H1 (cell line): ENCODE results near the gene GNG14. TPM values are rescaled to one million over a fixed set of nuclear protein-coding genes. Genes with fewer than 3 reads are reported as not detected.

Experiments used
- CTCF ChIA-PET: fragments of 300-600 bp; sonication (Branson Sonifier 250); formaldehyde crosslinking; loops from one replicate; lab custom pipeline; 2021; ENCODE audit not compliant: partially characterized antibody; lab: Charles Lee
- POLR2A ChIA-PET: fragments of 300-600 bp; sonication (Branson Sonifier 250); formaldehyde crosslinking; loops from one replicate; lab custom pipeline; 2021; ENCODE audit warnings: inconsistent platforms; ENCODE audit not compliant: partially characterized antibody; lab: Charles Lee
- DNase-seq, 2 experiments: peaks; one replicate each; pipeline versions ENCODE4 v3.0.0 to v3.0.0-alpha.2; 2010 to 2022; ENCODE audit warnings: low spot score in 2 of 2, low read depth in 1 of 2, mixed read lengths in 1 of 2
- FAIRE-seq: peaks from 2 replicates; lab custom pipeline; 2011; peaks lifted over from hg19 to GRCh38; lab: Jason Lieb, UNC
- H2AFZ ChIP-seq: 2 replicates; pipeline ENCODE4 v1.8.1; 2012; ENCODE audit warnings: low read length, inconsistent platforms
- H2AK5ac ChIP-seq: 2 replicates; pipeline ENCODE4 v1.6.1; 2013; ENCODE audit warnings: low read depth, low read length
- H2BK120ac ChIP-seq: replicated peaks from 2 replicates; pipeline ENCODE3; 2013; ENCODE audit warnings: low read depth, low read length, inconsistent platforms
- H2BK12ac ChIP-seq: 2 replicates; pipeline ENCODE4 v1.6.1; 2013; ENCODE audit warnings: low read depth, low read length
- H2BK15ac ChIP-seq: 2 replicates; pipeline ENCODE4 v1.6.1; 2013; ENCODE audit warnings: low read length
- H2BK20ac ChIP-seq: 2 replicates; pipeline ENCODE4 v1.6.1; 2013; ENCODE audit warnings: low read length
- H2BK5ac ChIP-seq: 2 replicates; pipeline ENCODE4 v1.6.1; 2013; ENCODE audit warnings: low read depth, low read length
- H3K14ac ChIP-seq: 2 replicates; pipeline ENCODE4 v1.6.1; 2013; ENCODE audit warnings: inconsistent platforms; ENCODE audit not compliant: insufficient read length
- H3K18ac ChIP-seq: 2 replicates; pipeline ENCODE4 v1.6.1; 2013; ENCODE audit warnings: low read length; ENCODE audit errors: extremely low read depth
- H3K23ac ChIP-seq: 2 replicates; pipeline ENCODE4 v1.6.1; 2013; ENCODE audit warnings: inconsistent platforms; ENCODE audit not compliant: insufficient read length
- H3K23me2 ChIP-seq: 2 replicates; pipeline ENCODE4 v1.6.1; 2013; ENCODE audit warnings: low read depth, low read length
- H3K27ac ChIP-seq: 2 replicates; pipeline ENCODE4 v1.6.1; 2011; ENCODE audit warnings: low read depth, low read length, inconsistent platforms
- H3K27me3 ChIP-seq, 4 experiments: replicated peaks in 1 of 4; 1 replicate in 1 of 4; 2 replicates in 3 of 4; pipeline versions ENCODE4 v1.6.1 to v1.8.1; 2011 to 2013; ENCODE audit warnings: low read length in 3 of 4, mild to moderate bottlenecking in 3 of 4, inconsistent platforms in 2 of 4, mixed read lengths in 2 of 4, moderate library complexity in 1 of 4; ENCODE audit not compliant: control insufficient read depth in 3 of 4, insufficient read depth in 3 of 4; ENCODE audit errors: extremely low read depth in 1 of 4
- H3K36me3 ChIP-seq, 4 experiments: 2 replicates each; pipeline versions ENCODE4 v1.6.1 to v1.8.1; 2011 to 2013; ENCODE audit warnings: mild to moderate bottlenecking in 4 of 4, low read length in 3 of 4, moderate library complexity in 2 of 4, control low read depth in 1 of 4, inconsistent platforms in 1 of 4; ENCODE audit not compliant: insufficient read depth in 4 of 4, control insufficient read depth in 2 of 4
- H3K4ac ChIP-seq: replicated peaks from 2 replicates; pipeline ENCODE3; 2013; ENCODE audit warnings: low read length, low read depth, mixed read lengths, inconsistent platforms; ENCODE audit not compliant: insufficient read length
- H3K4me1 ChIP-seq, 4 experiments: replicated peaks in 1 of 4; 1 replicate in 1 of 4; 2 replicates in 3 of 4; pipeline versions ENCODE4 v1.6.1 to v1.8.1; 2011 to 2013; ENCODE audit warnings: low read length in 3 of 4, inconsistent platforms in 2 of 4, mixed read lengths in 1 of 4; ENCODE audit not compliant: insufficient read depth in 4 of 4, control insufficient read depth in 3 of 4
- H3K4me2 ChIP-seq, 2 experiments: 2 replicates each; pipeline versions ENCODE4 v1.6.1 to v1.8.1; 2011 to 2013; ENCODE audit warnings: low read depth in 2 of 2, low read length in 2 of 2, control low read depth in 1 of 2, inconsistent platforms in 1 of 2, mild to moderate bottlenecking in 1 of 2; ENCODE audit not compliant: insufficient read depth in 1 of 2
- H3K4me3 ChIP-seq, 4 experiments: fragments of 200-600, 300-600 bp in 1 of 4; sonication (generic), shearing (Covaris generic), sonication (Bioruptor Twin) in 1 of 4; 2 replicates each; pipeline versions ENCODE4 v1.5.1 to v1.8.1; 2011 to 2016; ENCODE audit warnings: low read length in 4 of 4, low read depth in 3 of 4, control low read depth in 2 of 4, inconsistent platforms in 2 of 4, mild to moderate bottlenecking in 2 of 4, mixed read lengths in 1 of 4, moderate library complexity in 1 of 4; ENCODE audit not compliant: insufficient read depth in 2 of 4; ENCODE audit errors: extremely low read depth in 1 of 4
- H3K56ac ChIP-seq: replicated peaks from 2 replicates; pipeline ENCODE3; 2013; ENCODE audit warnings: low read depth, mild to moderate bottlenecking, mixed read lengths, low read length, inconsistent platforms; ENCODE audit not compliant: insufficient read length
- H3K79me1 ChIP-seq: 2 replicates; pipeline ENCODE4 v1.6.1; 2013; ENCODE audit warnings: low read depth, low read length, control low read depth
- H3K79me2 ChIP-seq, 2 experiments: 2 replicates each; pipeline versions ENCODE4 v1.6.1 to v1.8.1; 2012 to 2013; ENCODE audit warnings: low read length in 2 of 2, mild to moderate bottlenecking in 2 of 2, inconsistent platforms in 1 of 2; ENCODE audit not compliant: insufficient read depth in 2 of 2, control insufficient read depth in 1 of 2
- H3K9ac ChIP-seq, 4 experiments: replicated peaks in 1 of 4; 1 replicate in 1 of 4; 2 replicates in 3 of 4; pipeline versions ENCODE4 v1.6.1 to v1.8.1; 2011 to 2013; ENCODE audit warnings: low read depth in 3 of 4, low read length in 3 of 4, control low read depth in 2 of 4, mild to moderate bottlenecking in 2 of 4, moderate library complexity in 2 of 4, inconsistent platforms in 1 of 4; ENCODE audit errors: extremely low read depth in 1 of 4
- H3K9me3 ChIP-seq, 2 experiments: 2 replicates each; pipeline versions ENCODE4 v1.6.1 to v1.8.1; 2012 to 2013; ENCODE audit warnings: mild to moderate bottlenecking in 2 of 2, moderate library complexity in 2 of 2, control low read depth in 1 of 2, inconsistent platforms in 1 of 2, low read depth in 1 of 2, low read length in 1 of 2, mixed read lengths in 1 of 2; ENCODE audit not compliant: insufficient read depth in 2 of 2
- H4K20me1 ChIP-seq, 2 experiments: replicated peaks in 1 of 2; 2 replicates each; pipeline versions ENCODE3 to v1.8.1; 2011 to 2013; ENCODE audit warnings: inconsistent platforms in 2 of 2, low read length in 2 of 2, mild to moderate bottlenecking in 1 of 2; ENCODE audit not compliant: insufficient read depth in 2 of 2, control insufficient read depth in 1 of 2
- H4K5ac ChIP-seq: 2 replicates; pipeline ENCODE4 v1.6.1; 2013; ENCODE audit warnings: low read length, low read depth, mixed read lengths, inconsistent platforms; ENCODE audit not compliant: insufficient read length
- H4K8ac ChIP-seq: 2 replicates; pipeline ENCODE4 v1.8.0; 2013; ENCODE audit warnings: mild to moderate bottlenecking, moderate library complexity, low read length, inconsistent platforms; ENCODE audit not compliant: insufficient read depth; ENCODE audit errors: extremely low read depth
- H4K91ac ChIP-seq: replicated peaks from 2 replicates; pipeline ENCODE3; 2013; ENCODE audit warnings: low read length, mixed read lengths, inconsistent platforms; ENCODE audit not compliant: insufficient read length
- BCL11A ChIP-seq, 2 experiments: IDR thresholded peaks; one replicate each; pipeline ENCODE4 v1.6.1; 2011; ENCODE audit warnings: low read depth in 2 of 2, low read length in 2 of 2, mild to moderate bottlenecking in 2 of 2
- CHD1 ChIP-seq: IDR thresholded peaks from 2 replicates; pipeline ENCODE4 v1.6.1; 2012; ENCODE audit warnings: low read depth, low read length, improper control_type of control experiment
- KDM1A ChIP-seq: fragments of 200-600, 300-600 bp; sonication (generic); IDR thresholded peaks from 2 replicates; pipeline ENCODE4 v1.7.1; 2016; ENCODE audit warnings: mild to moderate bottlenecking, low read length, borderline replicate concordance
- SIN3A ChIP-seq, 2 experiments: IDR thresholded peaks in 1 of 2; conservative IDR thresholded peaks in 1 of 2; 2 replicates each; pipeline ENCODE4 v1.6.1; 2011 to 2012; ENCODE audit warnings: low read length in 2 of 2, improper control_type of control experiment in 1 of 2, low read depth in 1 of 2, mild to moderate bottlenecking in 1 of 2
- SIRT6 ChIP-seq: IDR thresholded peaks from one replicate; pipeline ENCODE4 v1.7.1; 2012; ENCODE audit warnings: low read length, inconsistent platforms
- YY1 ChIP-seq: IDR thresholded peaks from 2 replicates; pipeline ENCODE4 v1.6.1; 2011; ENCODE audit warnings: low read depth, mild to moderate bottlenecking, low read length
- WGBS, 2 experiments: shearing (Covaris generic) in 1 of 2; methylation state at CpG; one replicate each; pipeline versions ENCODE4 v1.1.6 to v1.1.7; 2013 to 2015; ENCODE audit warnings: low lambda C conversion rate in 2 of 2, mixed read lengths in 2 of 2, inconsistent platforms in 1 of 2, low coverage in 1 of 2, missing lambda C conversion rate in 1 of 2; ENCODE audit not compliant: insufficient replicate concordance in 2 of 2, insufficient coverage in 1 of 2, insufficient read length in 1 of 2; ENCODE audit errors: extremely low coverage in 1 of 2, missing lambda C conversion rate in 1 of 2; 5-methylcytosine and 5-hydroxymethylcytosine counted together
- polyA plus RNA-seq, 7 experiments: library from polyadenylated mRNA; depleted of rRNA in 3 of 7; stranded (reverse) in 5 of 7; unstranded in 2 of 7; fragments of >200 nt in 5 of 7; fragments of 200-250 nt in 2 of 7; gene quantifications; 1 replicate in 5 of 7; 2 replicates in 1 of 7; 4 replicates in 1 of 7; pipeline versions ENCODE4 v1.2.1 to v1.2.3, GENCODE V29; 2011 to 2013; ENCODE audit warnings: missing spikeins in 2 of 7, mixed read lengths in 2 of 7
- total RNA-seq: library from RNA; stranded (reverse); fragmentation: NEBNext Ultra II Directional; extraction: Animal tissue kit (Norgen Biotek cat#: 25700); gene quantifications from 2 replicates; pipeline ENCODE4 v1.2.1, GENCODE V29; 2021

GNG14 gene
- total and polyA plus RNA-seq, 2 of the 8 experiments (the other 6 are each of a cell fraction or from before 2014, with no cell fraction given): not detected

DNA sequence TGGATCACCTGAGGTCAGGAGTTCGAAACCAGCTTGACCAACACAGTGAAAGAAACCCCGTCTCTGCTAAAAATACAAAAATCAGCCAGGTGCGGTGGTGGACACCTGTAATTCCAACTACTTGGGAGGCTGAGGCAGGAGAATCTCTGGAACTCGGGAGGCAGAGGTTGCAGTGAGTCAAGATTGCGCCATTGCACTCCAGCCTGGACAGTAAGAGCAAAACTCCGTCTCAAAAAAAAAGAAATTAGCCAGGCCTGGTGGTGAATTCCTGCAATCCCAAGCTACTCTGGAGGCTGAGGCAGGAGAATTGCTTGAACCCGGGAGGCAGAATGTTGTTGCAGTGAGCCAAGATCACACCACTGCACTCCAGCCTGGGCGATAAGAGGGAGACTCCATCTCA is 20.8 kb downstream of the GNG14 start:
- ChIA-PET CTCF (interaction anchor here (0.7 to 13.0 kb wide), 4 partner anchors 13 to 51 kb away, joined by 3 to 81 read pairs (median 8); no protein-coding TSS in a partner anchor), POLR2A (interaction anchor here (0.6 to 6.7 kb wide), 7 partner anchors 12 to 117 kb away, joined by 3 to 50 read pairs (median 4); partner anchors contain the start of genes FBXW9 and TNPO2)
- no peaks in the 10 kb centered on the region for H3K79me1 ChIP-seq
- H2BK5ac ChIP-seq: no peak overlapping the region
- no peak overlapping the region for H3K4me2 ChIP-seq
- DNase-seq (no peak), FAIRE-seq (no peak)
- no peak overlapping the region for H3K23ac ChIP-seq
- no peak overlapping the region for H2AK5ac ChIP-seq
- no peak overlapping the region for H3K18ac ChIP-seq
- H4K5ac ChIP-seq: no peak overlapping the region
- H3K9ac ChIP-seq: no peak overlapping the region
- no peak overlapping the region for H2AFZ ChIP-seq
- peaks cover 33 to 70% (median 63%) of the 10 kb centered on the region in 4 experiments for H3K36me3 ChIP-seq
- no peak overlapping the region for H4K8ac ChIP-seq
- H3K27ac ChIP-seq: no peak overlapping the region
- H4K91ac ChIP-seq: no peak overlapping the region
- H3K23me2 ChIP-seq: no peaks in the 10 kb centered on the region
- no peak overlapping the region for H2BK15ac ChIP-seq
- H3K14ac ChIP-seq: no peak overlapping the region
- H3K4me1 ChIP-seq: no peaks in the 10 kb centered on the region
- peaks cover 3 to 16% of the 10 kb centered on the region in 2 experiments for H4K20me1 ChIP-seq
- no peak overlapping the region for H2BK12ac ChIP-seq
- H3K9me3 ChIP-seq: no peaks in the 10 kb centered on the region
- no peak overlapping the region for H2BK120ac ChIP-seq
- no peak overlapping the region for H3K4ac ChIP-seq
- 92% methylated on average over 8 of the region's 8 CpGs; no CpG with 5 or more reads in 1 of the 2 experiments for WGBS, 2 experiments
- H2BK20ac ChIP-seq: no peak overlapping the region
- no peak overlapping the region for H3K56ac ChIP-seq
- no peaks in the 10 kb centered on the region for H3K27me3 ChIP-seq
- no peak overlapping the region for H3K4me3 ChIP-seq
- H3K79me2 ChIP-seq: no peaks in the 10 kb centered on the region
- TF ChIP-seq CHD1: no peak
- no peak for TF ChIP-seq SIN3A (conservative IDR thresholded peaks at IDR 0.05 in 1 of 2, IDR thresholded peaks at IDR 0.05 in 1 of 2; ENCODE audit: low read depth in 1 of 2, low read length in 2 of 2)
- no peak for TF ChIP-seq YY1
- TF ChIP-seq KDM1A: no peak
- no peak for TF ChIP-seq BCL11A (IDR thresholded peaks at IDR 0.05; ENCODE audit: low read depth in 2 of 2, low read length in 2 of 2)
- TF ChIP-seq SIRT6: no peak
